Endothelial cell of umbilical vein (primary cell): ENCODE results near the gene OR52L1. TPM values are rescaled to one million over a fixed set of nuclear protein-coding genes. Genes with fewer than 3 reads are reported as not detected.

ENCODE experiments used
- BruUV-seq: library from RNA; stranded (reverse); fragments of 400-500 nt; replicated peaks from 2 replicates; lab custom pipeline; 2021; lab: Mats Ljungman, UMichigan
- CTCF ChIA-PET: fragments of 300-600, 350-600 bp; sonication (Branson Sonifier 250); formaldehyde crosslinking; loops from one replicate; lab custom pipeline; 2021; ENCODE audit warnings: antibody characterized with exemption, inconsistent platforms; lab: Charles Lee
- POLR2A ChIA-PET: fragments of 300-600, 350-600 bp; sonication (Branson Sonifier 250); formaldehyde crosslinking; loops from one replicate; lab custom pipeline; 2021; ENCODE audit warnings: antibody characterized with exemption, inconsistent platforms; lab: Charles Lee
- DNase-seq: peaks from one replicate; pipeline ENCODE4 v3.0.0-alpha.2; 2011; ENCODE audit warnings: low read depth, low spot score
- FAIRE-seq: peaks from 2 replicates; lab custom pipeline; 2011; peaks lifted over from hg19 to GRCh38; lab: Jason Lieb, UNC
- H2AFZ ChIP-seq: 2 replicates; pipeline ENCODE4 v1.6.0; 2012; ENCODE audit warnings: low read depth, low read length, control low read depth, inconsistent platforms
- H3K27ac ChIP-seq: 2 replicates; pipeline ENCODE4 v1.5.1; 2011; ENCODE audit warnings: low read depth, mild to moderate bottlenecking, control low read depth, low read length, moderate library complexity; ENCODE audit not compliant: insufficient read depth
- H3K27me3 ChIP-seq, 2 experiments: 2 replicates each; pipeline versions ENCODE4 v1.6.0 to v1.6.1; 2011; ENCODE audit warnings: low read length in 2 of 2, mixed read lengths in 1 of 2; ENCODE audit not compliant: control insufficient read depth in 2 of 2, insufficient read depth in 2 of 2
- H3K36me3 ChIP-seq, 2 experiments: 2 replicates in 1 of 2; 3 replicates in 1 of 2; pipeline ENCODE4 v1.5.1; 2011; ENCODE audit warnings: low read length in 2 of 2, mild to moderate bottlenecking in 1 of 2, moderate library complexity in 1 of 2; ENCODE audit not compliant: control insufficient read depth in 2 of 2, insufficient read depth in 2 of 2; ENCODE audit errors: extremely low read depth in 1 of 2
- H3K4me1 ChIP-seq: 3 replicates; pipeline ENCODE4 v1.5.1; 2011; ENCODE audit warnings: mild to moderate bottlenecking, low read length; ENCODE audit not compliant: control insufficient read depth, insufficient read depth; ENCODE audit errors: extremely low read depth
- H3K4me2 ChIP-seq: 2 replicates; pipeline ENCODE4 v1.6.1; 2011; ENCODE audit warnings: low read length, control low read depth, mixed read lengths; ENCODE audit not compliant: insufficient read depth
- H3K4me3 ChIP-seq, 3 experiments: fragments of 200-600 bp in 1 of 3; sonication (generic), shearing (Covaris generic) in 1 of 3; replicated peaks in 1 of 3; 2 replicates each; pipeline ENCODE4 v1.5.1; 2011 to 2016; ENCODE audit warnings: control low read depth in 3 of 3, low read length in 3 of 3, mild to moderate bottlenecking in 2 of 3, inconsistent platforms in 1 of 3, low read depth in 1 of 3, moderate library complexity in 1 of 3; ENCODE audit not compliant: insufficient read depth in 1 of 3
- H3K79me2 ChIP-seq: 2 replicates; pipeline ENCODE4 v1.6.0; 2012; ENCODE audit warnings: low read length, inconsistent platforms; ENCODE audit not compliant: control insufficient read depth, insufficient read depth
- H3K9ac ChIP-seq: replicated peaks from 2 replicates; pipeline ENCODE3; 2011; ENCODE audit warnings: low read length, control low read depth; ENCODE audit not compliant: insufficient read depth; ENCODE audit errors: extremely low read depth
- H3K9me1 ChIP-seq: replicated peaks from 3 replicates; pipeline ENCODE4 v1.6.0; 2011; ENCODE audit warnings: mild to moderate bottlenecking, low read length; ENCODE audit not compliant: control insufficient read depth, insufficient read depth; ENCODE audit errors: extremely low read depth
- H3K9me3 ChIP-seq: replicated peaks from 2 replicates; pipeline ENCODE4 v1.5.1; 2012; ENCODE audit warnings: low read length, inconsistent platforms; ENCODE audit not compliant: control insufficient read depth, insufficient read depth
- H4K20me1 ChIP-seq: replicated peaks from 2 replicates; pipeline ENCODE3; 2011; ENCODE audit warnings: mild to moderate bottlenecking, low read length; ENCODE audit not compliant: control insufficient read depth, insufficient read depth; ENCODE audit errors: extremely low read depth
- EZH2 ChIP-seq: IDR thresholded peaks from 2 replicates; pipeline ENCODE4 v1.6.1; 2012; ENCODE audit warnings: borderline replicate concordance, low read depth, mild to moderate bottlenecking, moderate library complexity, low read length, inconsistent platforms; ENCODE audit not compliant: severe bottlenecking
- FOS ChIP-seq: IDR thresholded peaks from 2 replicates; pipeline ENCODE4 v1.6.1; 2011; ENCODE audit warnings: mild to moderate bottlenecking, low read length, moderate library complexity, borderline replicate concordance; ENCODE audit not compliant: insufficient read depth
- GATA2 ChIP-seq: IDR thresholded peaks from 2 replicates; pipeline ENCODE4 v1.7.0; 2011; ENCODE audit warnings: low read depth, mild to moderate bottlenecking, moderate library complexity, mixed read lengths, low read length; ENCODE audit not compliant: insufficient read length, insufficient read depth
- JUN ChIP-seq: IDR thresholded peaks from 2 replicates; pipeline ENCODE4 v1.6.1; 2011; ENCODE audit warnings: borderline replicate concordance, low read depth; ENCODE audit not compliant: insufficient read length, insufficient read depth
- MYC ChIP-seq: IDR thresholded peaks from one replicate; pipeline ENCODE4 v1.6.1; 2011; ENCODE audit warnings: mild to moderate bottlenecking, low read depth, low read length
- POLR2A ChIP-seq: IDR thresholded peaks from 2 replicates; pipeline ENCODE4 v1.6.1; 2012; ENCODE audit warnings: low read depth, mild to moderate bottlenecking, control low read depth, low read length
- POLR2AphosphoS5 ChIP-seq: IDR thresholded peaks from 2 replicates; pipeline ENCODE4 v1.6.1; 2012; ENCODE audit warnings: low read depth, mild to moderate bottlenecking, control low read depth, low read length, moderate library complexity; ENCODE audit not compliant: insufficient read depth
- dilution Hi-C: fragments of 300-500 bp; cut with MboI; formaldehyde crosslinking; loops from one replicate; pipeline ENCODE4 v1.15.0; 2019; ENCODE audit warnings: low sequenced_read_pairs; ENCODE audit not compliant: extremely low pct_ligation_motif_present
- intact Hi-C: fragments of 100-400 bp; cut with micrococcal nuclease; formaldehyde crosslinking; loops from one replicate; pipeline ENCODE4 v1.10.0; 2022
- polyA plus RNA-seq, 4 experiments: library from polyadenylated mRNA; depleted of rRNA in 3 of 4; stranded (reverse) in 3 of 4; unstranded in 1 of 4; fragments of >200 nt; gene quantifications; 2 replicates each; pipeline versions ENCODE4 v1.2.1 to v1.2.3, GENCODE V29; 2011 to 2012; ENCODE audit warnings: missing spikeins in 1 of 4
- total RNA-seq: library from RNA; stranded (reverse); gene quantifications from 2 replicates; pipeline ENCODE4 v1.2.3, GENCODE V29; 2021
- TF ChIP-seq, protein P1 (sequence below), 2 donors: IDR thresholded peaks; 1 replicate in 1 of 2; 2 replicates in 1 of 2; pipeline ENCODE4 v1.5.1; 2011; ENCODE audit warnings: low read length in 2 of 2, mild to moderate bottlenecking in 2 of 2, moderate library complexity in 2 of 2, control low read depth in 1 of 2, inconsistent platforms in 1 of 2, low read depth in 1 of 2; ENCODE audit not compliant: insufficient read depth in 1 of 2; ENCODE audit errors: extremely low read depth in 1 of 2
- TF ChIP-seq, protein P2 (sequence below): IDR thresholded peaks from 2 replicates; pipeline ENCODE4 v1.6.1; 2011; ENCODE audit not compliant: insufficient read depth, insufficient read length

The OR52L1 gene
- total and polyA plus RNA-seq, 2 donors (not counting 3 experiments of a cell fraction or from before 2014, with no cell fraction given) = 0.07 TPM; not detected in 1

DNA sequence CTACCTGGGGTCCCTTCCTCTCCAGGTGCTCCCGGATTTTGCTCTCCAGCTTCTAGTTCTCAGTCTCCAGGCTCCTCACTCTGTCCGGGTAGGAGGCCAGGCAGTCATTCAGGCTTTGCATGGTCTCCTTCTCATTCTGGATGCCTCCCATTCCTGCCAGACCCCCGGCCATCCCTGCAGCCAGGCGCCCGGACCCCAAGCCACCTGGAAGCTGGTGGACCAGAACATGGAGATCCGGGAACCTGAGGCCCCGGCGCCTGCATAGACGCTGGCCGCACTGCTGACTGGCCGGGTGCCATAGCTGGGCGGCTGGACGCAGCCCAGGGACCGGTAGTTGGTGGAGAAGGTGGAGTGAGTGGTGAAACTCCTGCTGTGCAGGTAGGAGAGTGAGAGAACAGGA lies 8.0 kb upstream of the OR52L1 start:
- Histone ChIP-seq H3K27ac (no peak overlapping the region), H3K4me3 (no peak overlapping the region), H2AFZ (no peak overlapping the region), H3K4me1 (no peaks in the 10 kb centered on the region), H4K20me1 (no peaks in the 10 kb centered on the region), H3K9me3 (no peaks in the 10 kb centered on the region), H3K9me1 (no peaks in the 10 kb centered on the region), H3K36me3 (no peaks in the 10 kb centered on the region), H3K9ac (no peak overlapping the region), H3K4me2 (no peak overlapping the region), H3K79me2 (no peaks in the 10 kb centered on the region), H3K27me3 (no peaks in the 10 kb centered on the region)
- no TSS peak for BruUV-seq
- FAIRE-seq (no peak), DNase-seq (no peak)
- intact Hi-C loops = no loop called here
- POLR2A ChIA-PET = no interaction called here
- dilution Hi-C loops = no loop called here
- CTCF ChIA-PET = interaction anchor here (2.1 kb wide), 1 partner anchor 368 kb away, joined by 16 read pairs; no protein-coding TSS in a partner anchor
- TF ChIP-seq, protein P1, sequence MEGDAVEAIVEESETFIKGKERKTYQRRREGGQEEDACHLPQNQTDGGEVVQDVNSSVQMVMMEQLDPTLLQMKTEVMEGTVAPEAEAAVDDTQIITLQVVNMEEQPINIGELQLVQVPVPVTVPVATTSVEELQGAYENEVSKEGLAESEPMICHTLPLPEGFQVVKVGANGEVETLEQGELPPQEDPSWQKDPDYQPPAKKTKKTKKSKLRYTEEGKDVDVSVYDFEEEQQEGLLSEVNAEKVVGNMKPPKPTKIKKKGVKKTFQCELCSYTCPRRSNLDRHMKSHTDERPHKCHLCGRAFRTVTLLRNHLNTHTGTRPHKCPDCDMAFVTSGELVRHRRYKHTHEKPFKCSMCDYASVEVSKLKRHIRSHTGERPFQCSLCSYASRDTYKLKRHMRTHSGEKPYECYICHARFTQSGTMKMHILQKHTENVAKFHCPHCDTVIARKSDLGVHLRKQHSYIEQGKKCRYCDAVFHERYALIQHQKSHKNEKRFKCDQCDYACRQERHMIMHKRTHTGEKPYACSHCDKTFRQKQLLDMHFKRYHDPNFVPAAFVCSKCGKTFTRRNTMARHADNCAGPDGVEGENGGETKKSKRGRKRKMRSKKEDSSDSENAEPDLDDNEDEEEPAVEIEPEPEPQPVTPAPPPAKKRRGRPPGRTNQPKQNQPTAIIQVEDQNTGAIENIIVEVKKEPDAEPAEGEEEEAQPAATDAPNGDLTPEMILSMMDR (IDR thresholded peaks at IDR 0.05; ENCODE audit: extremely low read depth in 1 of 2, insufficient read depth in 1 of 2, low read depth in 1 of 2, low read length in 2 of 2) = no peak
- TF ChIP-seq, protein P2, sequence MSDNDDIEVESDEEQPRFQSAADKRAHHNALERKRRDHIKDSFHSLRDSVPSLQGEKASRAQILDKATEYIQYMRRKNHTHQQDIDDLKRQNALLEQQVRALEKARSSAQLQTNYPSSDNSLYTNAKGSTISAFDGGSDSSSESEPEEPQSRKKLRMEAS = no peak
- TF ChIP-seq FOS (no peak), EZH2 (no peak), POLR2AphosphoS5 (no peak), GATA2 (no peak), JUN (no peak), POLR2A (no peak), MYC (no peak)
